Mesangial cell (primary cell): ENCODE results near the gene PDE1C. TPM values are rescaled to one million over a fixed set of nuclear protein-coding genes. Genes with fewer than 3 reads are reported as not detected.

Source experiments
- total RNA-seq: library from RNA; depleted of rRNA; stranded (reverse); fragments of >200 nt; gene quantifications from 2 replicates; pipeline ENCODE4 v1.2.3, GENCODE V29; 2015

The PDE1C gene
- 2.8 and 3.6 TPM in 2 replicates for total RNA-seq

GRCh38 chr7:32070406-32071360, at the start of gene PDE1C:
Gene PDE1C (minus strand): TSS chr7:32070407.

